ENCODE measurements around the gene HACL1. TPM values are rescaled to one million over a fixed set of nuclear protein-coding genes. Genes with fewer than 3 reads are reported as not detected.

Gene HACL1
- total RNA-seq, 1 donor from 2014 or later, result 25.0 TPM

DNA sequence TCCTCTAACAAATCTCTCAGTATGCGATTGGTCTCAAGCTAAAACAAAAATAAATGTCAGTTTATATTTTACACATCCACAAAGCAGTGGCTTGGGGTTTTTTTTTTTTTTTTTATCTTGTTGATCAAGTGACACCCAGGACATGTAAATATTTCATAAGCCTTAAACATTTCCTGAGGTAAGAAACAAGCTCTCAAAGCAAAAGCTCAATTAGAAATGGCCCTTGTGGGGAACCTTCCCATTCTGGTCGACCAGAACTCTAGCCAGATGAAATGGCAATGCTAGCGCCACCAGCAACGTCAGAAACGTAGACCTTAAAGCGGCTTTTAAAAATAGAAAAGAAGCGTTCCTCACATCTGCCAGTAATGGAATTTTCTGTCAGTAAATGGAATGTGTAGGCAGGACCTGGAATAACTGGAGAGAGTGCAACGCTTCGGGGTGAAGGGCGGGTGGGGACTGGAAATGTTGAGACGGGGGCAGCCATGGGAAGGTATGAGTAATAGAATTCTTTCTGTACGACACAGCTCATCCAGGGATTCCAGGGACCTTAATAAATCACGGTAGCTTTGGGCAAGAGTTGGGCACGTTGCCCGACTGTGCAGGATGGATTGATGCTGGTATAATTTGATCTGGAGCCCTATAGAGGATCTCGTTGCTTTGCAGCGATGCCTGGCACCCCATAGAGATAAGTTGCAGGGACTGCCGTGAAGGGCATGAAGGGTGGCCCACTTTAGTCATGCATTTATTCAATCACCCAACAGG, 44.6 kb upstream of the HACL1 start:
- DNase-seq (ENCODE audit: low read depth) (peak; percentile 90), FAIRE-seq (no peak)
- H3K4me3 ChIP-seq (ENCODE audit: low read depth, low read length), result no peak overlapping the region

GRCh38 chr3:15645246-15645645, 43.9 kb upstream of the HACL1 start:
- TF ChIP-seq CTCF (IDR thresholded peaks at IDR 0.05; ENCODE audit: insufficient read depth, low read length, severe bottlenecking), result no peak
- no peak for FAIRE-seq
- Histone ChIP-seq H3K4me3 (ENCODE audit: low read depth, low read length) (no peak overlapping the region), H3K36me3 (ENCODE audit: control insufficient read depth, insufficient read depth, low read length) (no peaks in the 10 kb centered on the region), H3K27me3 (ENCODE audit: control insufficient read depth, insufficient read depth, low read length) (no peaks in the 10 kb centered on the region)
- no peak for DNase-seq (ENCODE audit: low read depth)

More for the DNA sequence above, 44.6 kb upstream of the HACL1 start:
- Histone ChIP-seq H3K36me3 (ENCODE audit: control insufficient read depth, insufficient read depth, low read length) (no peaks in the 10 kb centered on the region), H3K27me3 (ENCODE audit: control insufficient read depth, insufficient read depth, low read length) (no peaks in the 10 kb centered on the region)
- TF ChIP-seq CTCF (IDR thresholded peaks at IDR 0.05; ENCODE audit: insufficient read depth, low read length, severe bottlenecking), result no peak

DNA sequence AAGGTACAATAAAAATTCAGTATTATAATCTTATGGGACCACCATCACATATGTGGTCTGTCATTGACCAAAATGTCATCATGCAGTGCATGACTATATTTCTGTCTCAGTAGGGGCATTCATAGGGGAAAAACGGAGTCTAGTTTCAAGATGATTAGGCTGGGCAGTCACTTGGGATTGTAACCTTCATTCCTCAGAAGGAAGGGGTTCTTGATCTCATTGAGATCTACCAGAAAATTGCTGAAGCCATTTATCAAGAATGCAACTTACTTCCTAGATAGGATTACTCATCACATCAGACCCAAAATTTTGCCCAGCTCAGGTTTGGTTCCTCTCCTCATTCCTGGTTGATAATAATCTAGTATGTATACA, 37.5 kb upstream of the HACL1 start:
- H3K36me3 ChIP-seq (ENCODE audit: control insufficient read depth, insufficient read depth, low read length), result no peaks in the 10 kb centered on the region
- TF ChIP-seq CTCF (IDR thresholded peaks at IDR 0.05; ENCODE audit: insufficient read depth, low read length, severe bottlenecking), result no peak
- H3K4me3 ChIP-seq (ENCODE audit: low read depth, low read length), result no peak overlapping the region
- FAIRE-seq (no peak), DNase-seq (ENCODE audit: low read depth) (no peak)
- H3K27me3 ChIP-seq (ENCODE audit: control insufficient read depth, insufficient read depth, low read length), result no peaks in the 10 kb centered on the region

- DNase-seq (ENCODE audit: low read depth), result peak; percentile 46
- TF ChIP-seq CTCF (IDR thresholded peaks at IDR 0.05; ENCODE audit: insufficient read depth, low read length, severe bottlenecking), result no peak
- Histone ChIP-seq H3K27me3 (ENCODE audit: control insufficient read depth, insufficient read depth, low read length) (no peaks in the 10 kb centered on the region), H3K4me3 (ENCODE audit: low read depth, low read length) (no peak overlapping the region), H3K36me3 (ENCODE audit: control insufficient read depth, insufficient read depth, low read length) (no peaks in the 10 kb centered on the region)
- no peak for FAIRE-seq
Observed at GRCh38 chr3:15638193-15638890, 37.0 kb upstream of the HACL1 start.

GRCh38 chr3:15637131-15637951, 36.0 kb upstream of the HACL1 start:
- FAIRE-seq, result no peak
- no peak overlapping the region for H3K4me3 ChIP-seq (ENCODE audit: low read depth, low read length)
- TF ChIP-seq CTCF (IDR thresholded peaks at IDR 0.05; ENCODE audit: insufficient read depth, low read length, severe bottlenecking), result no peak

More at GRCh38 chr3:15637131-15637951, 36.0 kb upstream of the HACL1 start:
- H3K27me3 ChIP-seq (ENCODE audit: control insufficient read depth, insufficient read depth, low read length), result no peaks in the 10 kb centered on the region
- H3K36me3 ChIP-seq (ENCODE audit: control insufficient read depth, insufficient read depth, low read length), result no peaks in the 10 kb centered on the region
- DNase-seq (ENCODE audit: low read depth), result no peak

Data from bronchial epithelial cell (primary cell).